Stomach (tissue), 19 donors: ENCODE data around the gene CEBPZ. TPM values are rescaled to one million over a fixed set of nuclear protein-coding genes. Genes with fewer than 3 reads are reported as not detected.

Experiments
- DNase-seq, 2 donors: peaks; one replicate each; pipeline versions ENCODE4 v3.0.0 to v3.0.0-alpha.2; 2013 to 2019
- H3K27ac ChIP-seq, 5 donors: fragments of 200-600 bp in 4 of 5; sonication (generic) in 4 of 5; one replicate each; pipeline ENCODE4 v1.5.1; 2013 to 2019; ENCODE audit warnings: mild to moderate bottlenecking in 1 of 5, moderate library complexity in 1 of 5
- H3K27me3 ChIP-seq, 3 donors: fragments of 200-600 bp; sonication (generic); one replicate each; pipeline ENCODE4 v1.5.1; 2017 to 2019; ENCODE audit warnings: mixed run types in 1 of 3
- H3K36me3 ChIP-seq, 4 donors: fragments of 200-600 bp; sonication (generic); 1 replicate in 3 of 4; 2 replicates in 1 of 4; pipeline ENCODE4 v1.5.1; 2016 to 2019
- H3K4me1 ChIP-seq, 4 donors: fragments of 200-600 bp; sonication (generic); one replicate each; pipeline ENCODE4 v1.5.1; 2016 to 2019
- H3K4me3 ChIP-seq, 4 donors: fragments of 200-600 bp; sonication (generic) in 3 of 4; one replicate each; pipeline ENCODE4 v1.5.1; 2016 to 2019; ENCODE audit warnings: mild to moderate bottlenecking in 1 of 4
- H3K9me3 ChIP-seq, 4 donors: fragments of 200-600 bp; sonication (generic); one replicate each; pipeline ENCODE4 v1.5.1; 2016 to 2019
- CTCF ChIP-seq, 7 experiments: fragments of 450-650 bp in 4 of 7; fragments of 200-600 bp in 3 of 7; sonication (generic) in 3 of 7; IDR thresholded peaks; one replicate each; pipeline ENCODE4 v1.5.1; 2016 to 2019; ENCODE audit warnings: antibody characterized with exemption in 7 of 7, control low read depth in 2 of 7, mild to moderate bottlenecking in 1 of 7
- EP300 ChIP-seq: sonication (generic); formaldehyde crosslinking; IDR thresholded peaks from one replicate; pipeline ENCODE4 v1.6.1; 2017; ENCODE audit warnings: antibody characterized with exemption
- POLR2A ChIP-seq, 4 donors: fragments of 450-650 bp; IDR thresholded peaks; one replicate each; pipeline ENCODE4 v1.6.1; 2016; ENCODE audit warnings: antibody characterized with exemption in 4 of 4, control low read depth in 2 of 4, mild to moderate bottlenecking in 1 of 4, moderate library complexity in 1 of 4
- POLR2AphosphoS5 ChIP-seq, 3 donors: sonication (generic); formaldehyde crosslinking; IDR thresholded peaks; one replicate each; pipeline ENCODE4 v1.6.1; 2016; ENCODE audit warnings: antibody characterized with exemption in 3 of 3
- WGBS, 5 donors: extraction: QIAGEN DNeasy Blood & Tissue Kit in 3 of 5; methylation state at CpG; one replicate each; pipeline versions ENCODE4 v1.1.5 to v1.1.7; 2013 to 2018; 5-methylcytosine and 5-hydroxymethylcytosine counted together
- intact Hi-C: fragments of 100-400 bp; cut with DNase I; formaldehyde crosslinking; loops from one replicate; pipeline ENCODE4 v1.15.1; 2023; ENCODE audit warnings: low total_unique reads
- long read RNA-seq, 10 donors: transcript quantifications; one replicate each; lab custom pipeline, GENCODE V29; 2026
- polyA plus RNA-seq, 3 donors: library from polyadenylated mRNA; stranded (reverse); fragments of 200-250 nt; gene quantifications; one replicate each; pipeline ENCODE4 v1.2.3, GENCODE V29; 2013
- total RNA-seq, 5 donors: library from RNA; depleted of rRNA; stranded (reverse); fragments of >200 nt; gene quantifications; one replicate each; pipeline versions ENCODE4 v1.1.0 to v1.2.3, GENCODE V29; 2014 to 2016
- donor health status: healthy with polysubstance abuse.
- donor health status: Bipolar disorder and iron deficiency.
- donor health status: healthy.

Gene CEBPZ
- total RNA-seq (10 to 100 TPM; 18.7 to 58.2 (median 43.4) TPM), polyA plus RNA-seq (10 to 100 TPM; 40.3 to 59.4 (median 54.2) TPM)
- long read RNA-seq, donor 1, transcript CEBPZ-203 (5 exons, 611 nt) = major isoform, 5 of 5 reads
- long read RNA-seq, donor 1, partial matches to known transcripts = 0 of 5 reads
- long read RNA-seq, donor 1, other reads (novel, unspliced or antisense) = 0 of 5 reads
- long read RNA-seq, donor 2, partial matches to known transcripts = 19 of 25 reads
- long read RNA-seq, donor 2, other reads (novel, unspliced or antisense) = 0 of 25 reads
- long read RNA-seq, donor 3, partial matches to known transcripts = 0 of 5 reads
- long read RNA-seq, donor 3, other reads (novel, unspliced or antisense) = 0 of 5 reads
- long read RNA-seq, donor 4 = 0 reads
- long read RNA-seq, donor 5, transcript CEBPZ-203 (5 exons, 611 nt) = major isoform, 10 of 30 reads
- long read RNA-seq, donor 5, partial matches to known transcripts = 18 of 30 reads
- long read RNA-seq, donor 5, other reads (novel, unspliced or antisense) = 0 of 30 reads
- long read RNA-seq, donor 6 = 0 reads
- long read RNA-seq, donor 7, transcript CEBPZ-203 (5 exons, 611 nt) = major isoform, 7 of 35 reads
- long read RNA-seq, donor 7, partial matches to known transcripts = 24 of 35 reads
- long read RNA-seq, donor 7, other reads (novel, unspliced or antisense) = 0 of 35 reads
- long read RNA-seq, donor 8, transcript CEBPZ-203 (5 exons, 611 nt) = major isoform, 7 of 26 reads
- long read RNA-seq, donor 8, partial matches to known transcripts = 18 of 26 reads
- long read RNA-seq, donor 8, other reads (novel, unspliced or antisense) = 0 of 26 reads
- long read RNA-seq, donor 9, transcript CEBPZ-203 (5 exons, 611 nt) = major isoform, 14 of 40 reads
- long read RNA-seq, donor 9, partial matches to known transcripts = 25 of 40 reads
- long read RNA-seq, donor 9, other reads (novel, unspliced or antisense) = 0 of 40 reads
- long read RNA-seq, donor 10, partial matches to known transcripts = 8 of 10 reads
- long read RNA-seq, donor 10, other reads (novel, unspliced or antisense) = 0 of 10 reads

- H3K4me1 ChIP-seq = peaks cover 23 to 62% (median 43%) of the 10 kb centered on the region in 4 donors
- H3K27me3 ChIP-seq = no peaks in the 10 kb centered on the region
- TF ChIP-seq EP300 = no peak
- no peak for TF ChIP-seq CTCF (IDR thresholded peaks at IDR 0.05)
- TF ChIP-seq POLR2AphosphoS5 (IDR thresholded peaks at IDR 0.05) = peak; percentile 79 to 94 (median 93)
- TF ChIP-seq POLR2A (IDR thresholded peaks at IDR 0.05) = peak in 2 of 4 donors; percentile 23 to 41
- H3K27ac ChIP-seq = peak within 1 kb of the TSS; percentile 95 to 97 (median 97)
- H3K4me3 ChIP-seq = peak within 1 kb of the TSS; percentile 76 to 85 (median 81)
- DNase-seq = peak; percentile 91 to 98
- peaks cover 10 to 30% (median 25%) of the 10 kb centered on the region in 4 donors for H3K36me3 ChIP-seq
- 0 to 1% (median 0%) methylated on average over 40 to 73 of the region's 73 CpGs for WGBS, 5 donors
- no peaks in the 10 kb centered on the region for H3K9me3 ChIP-seq
- intact Hi-C loops = no loop called here
Measured at GRCh38 chr2:37231241-37232130, at the start of gene CEBPZ, which contains the start of gene NDUFAF7. CEBPZ (minus strand) TSS chr2:37231596; CDS start chr2:37231567, 29 bp downstream. NDUFAF7 (plus strand) TSS chr2:37231658; CDS start chr2:37231706, 48 bp downstream.

GRCh38 chr2:37276291-37276690, 44.9 kb upstream of the CEBPZ start:
- Histone ChIP-seq H3K27me3 (no peaks in the 10 kb centered on the region), H3K4me3 (no peak overlapping the region), H3K4me1 (no peaks in the 10 kb centered on the region), H3K9me3 (no peaks in the 10 kb centered on the region), H3K36me3 (peaks cover 9 to 81% (median 76%) of the 10 kb centered on the region in 4 donors), H3K27ac (no peak overlapping the region)
- no peak for DNase-seq
- TF ChIP-seq EP300 (no peak), POLR2A (IDR thresholded peaks at IDR 0.05) (no peak), CTCF (IDR thresholded peaks at IDR 0.05) (no peak), POLR2AphosphoS5 (IDR thresholded peaks at IDR 0.05) (no peak)
- 52 to 72% (median 56%) methylated on average over 2 of the region's 2 CpGs for WGBS, 5 donors
- intact Hi-C loops = no loop called here

- 72 to 89% (median 84%) methylated on average over 6 of the region's 6 CpGs for WGBS, 5 donors
- no peak for DNase-seq
- Histone ChIP-seq H3K27ac (no peak overlapping the region), H3K9me3 (no peaks in the 10 kb centered on the region), H3K4me1 (no peaks in the 10 kb centered on the region), H3K27me3 (no peaks in the 10 kb centered on the region), H3K36me3 (peaks cover 10 to 80% (median 76%) of the 10 kb centered on the region in 4 donors), H3K4me3 (no peak overlapping the region)
- TF ChIP-seq CTCF (IDR thresholded peaks at IDR 0.05) (no peak), POLR2A (IDR thresholded peaks at IDR 0.05) (no peak), POLR2AphosphoS5 (IDR thresholded peaks at IDR 0.05) (no peak), EP300 (no peak)
- intact Hi-C loops = no loop called here
Measured at GRCh38 chr2:37274359-37274965, 43.1 kb upstream of the CEBPZ start.
